HG03108 (cell line): ENCODE measurements around the gene BRD7.
"Not testable (repeated sequence)": the region's sequence is repeated elsewhere in the genome, so short reads cannot be mapped to it uniquely, and the experiment has no call there.

Experiments used
- ATAC-seq: cut with Tn5 transposase; IDR thresholded peaks from one replicate; pipeline ENCODE4 v1.9.1; 2021; ENCODE audit warnings: moderate library complexity; ENCODE audit not compliant: unreplicated experiment

Gene BRD7

DNA sequence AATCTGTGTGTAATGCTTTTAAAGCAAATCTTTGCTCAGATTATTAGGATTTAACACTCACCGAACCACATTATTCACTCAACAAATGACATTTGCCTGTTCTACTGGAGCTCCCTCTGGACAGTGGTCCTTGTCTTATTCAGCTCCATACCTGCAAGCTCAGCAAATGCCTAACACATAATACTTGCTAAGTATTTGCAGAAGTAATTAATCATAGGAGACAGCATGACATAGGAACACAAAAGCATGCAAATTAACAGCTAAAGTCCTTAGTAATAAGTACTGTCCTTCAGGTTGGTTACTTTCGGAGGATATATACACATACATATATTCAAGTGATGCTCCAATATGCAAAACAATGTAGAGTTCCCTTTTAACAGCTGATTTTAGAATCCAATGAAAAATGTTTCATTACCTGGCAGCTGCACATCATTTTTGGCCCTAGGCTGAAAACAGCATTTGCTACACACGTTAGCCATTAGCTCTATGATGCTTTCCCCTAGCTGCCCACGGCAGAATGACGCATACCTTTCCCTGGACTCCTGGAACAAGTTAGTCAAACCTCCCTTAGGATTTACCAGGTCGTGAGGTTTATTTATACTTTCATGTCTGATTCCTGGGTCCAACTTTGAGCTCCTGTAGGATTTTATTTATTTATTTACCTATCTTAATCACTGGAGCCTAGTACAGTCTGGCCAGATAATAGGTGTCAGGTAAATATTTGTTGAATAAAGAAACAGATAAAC is 8.6 kb downstream of the BRD7 start:
- ATAC-seq: no peak

DNA sequence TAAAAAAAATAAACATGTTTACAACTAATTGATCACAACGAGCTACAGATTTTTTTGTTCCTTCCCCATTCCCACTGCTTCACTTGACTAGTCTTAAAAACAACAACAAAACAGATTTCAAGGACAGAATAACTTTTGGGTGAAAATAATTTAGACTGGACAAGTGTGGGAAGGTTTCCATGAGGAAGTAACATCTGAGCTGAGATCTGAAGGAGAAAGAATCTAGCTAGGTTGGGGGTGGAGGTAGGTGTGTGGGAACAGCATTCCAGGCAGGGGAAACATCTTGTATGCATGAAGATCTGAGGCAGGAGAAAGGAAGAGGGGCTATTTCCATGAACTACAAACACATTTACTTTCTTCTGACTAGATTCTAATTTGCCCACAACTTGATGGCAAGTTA is 9.2 kb downstream of the BRD7 start:
- no peak for ATAC-seq

DNA sequence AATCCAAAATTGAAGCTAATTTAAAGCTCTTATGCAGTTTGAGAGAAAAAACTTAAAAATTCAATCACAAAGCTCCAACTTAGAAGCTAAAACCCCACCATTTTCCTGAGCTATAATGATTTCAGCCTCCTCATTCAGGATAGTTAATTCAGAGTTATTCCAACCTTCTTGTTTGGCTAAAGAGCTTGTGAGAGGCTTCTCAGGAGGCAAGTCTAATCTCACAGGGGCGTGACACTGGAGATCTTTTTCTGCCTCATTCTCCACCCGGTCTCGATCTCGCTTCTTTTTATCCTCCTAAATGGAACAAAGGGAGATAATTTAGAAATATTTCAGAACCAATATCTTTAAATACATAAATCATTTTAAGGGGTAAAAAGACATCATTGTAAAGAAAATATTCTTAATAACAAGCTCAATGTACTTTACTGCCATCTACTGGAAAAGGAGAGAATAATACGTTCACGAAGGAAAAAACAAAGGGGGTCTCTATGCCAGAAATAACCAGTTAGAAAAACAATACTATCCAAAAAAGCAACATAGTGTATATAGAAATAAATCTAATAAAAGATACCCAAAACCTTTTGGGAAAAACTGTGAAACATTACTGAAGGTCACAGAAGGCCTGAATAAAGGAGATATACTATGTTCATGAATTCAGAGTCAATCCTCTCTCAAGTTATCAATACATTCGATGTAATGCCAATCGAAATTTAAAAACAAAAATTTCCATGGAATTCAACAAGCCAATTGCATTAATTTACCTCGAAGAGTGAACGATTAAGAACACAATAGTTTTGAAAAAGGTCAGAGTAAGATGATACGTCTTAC is 13.9 kb downstream of the BRD7 start:
- ATAC-seq: no peak

DNA sequence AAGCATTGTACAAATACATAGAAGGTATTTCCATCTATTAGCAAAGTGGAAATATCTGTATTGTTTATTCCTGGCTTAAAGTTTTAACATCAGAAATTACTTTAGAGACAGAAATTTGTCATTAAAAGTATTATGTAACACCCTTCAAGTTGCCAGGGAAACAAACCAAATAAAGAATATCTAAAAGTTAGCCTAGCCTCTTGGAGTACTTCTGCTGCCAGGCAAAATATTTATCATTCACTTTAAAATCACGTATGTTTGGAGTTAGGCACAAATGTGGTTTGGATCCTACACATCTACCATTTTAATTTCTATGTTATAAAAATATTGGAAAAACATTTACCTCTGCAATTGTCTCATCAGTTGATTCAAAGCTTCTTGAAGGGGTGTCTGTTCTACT is 14.7 kb downstream of the BRD7 start:
- ATAC-seq: no peak

DNA sequence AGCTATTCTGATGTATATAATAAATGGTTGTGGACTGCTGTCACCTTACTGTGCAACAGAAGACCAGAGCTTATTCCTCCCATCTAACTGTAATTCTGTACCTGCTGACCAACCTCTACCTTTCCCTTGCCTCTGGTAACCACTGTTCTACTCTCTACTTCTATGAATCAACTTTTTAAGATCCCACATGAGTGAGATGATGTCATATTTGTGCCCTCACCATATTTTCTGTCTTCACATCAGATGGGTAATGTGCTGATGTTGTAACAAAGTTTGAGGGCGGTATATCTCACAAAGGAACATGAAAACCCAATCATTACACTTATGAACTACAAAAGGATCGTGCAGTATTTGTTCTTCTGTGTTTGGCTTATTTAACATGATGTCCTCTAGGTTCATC is 16.8 kb downstream of the BRD7 start:
- no peak for ATAC-seq

DNA sequence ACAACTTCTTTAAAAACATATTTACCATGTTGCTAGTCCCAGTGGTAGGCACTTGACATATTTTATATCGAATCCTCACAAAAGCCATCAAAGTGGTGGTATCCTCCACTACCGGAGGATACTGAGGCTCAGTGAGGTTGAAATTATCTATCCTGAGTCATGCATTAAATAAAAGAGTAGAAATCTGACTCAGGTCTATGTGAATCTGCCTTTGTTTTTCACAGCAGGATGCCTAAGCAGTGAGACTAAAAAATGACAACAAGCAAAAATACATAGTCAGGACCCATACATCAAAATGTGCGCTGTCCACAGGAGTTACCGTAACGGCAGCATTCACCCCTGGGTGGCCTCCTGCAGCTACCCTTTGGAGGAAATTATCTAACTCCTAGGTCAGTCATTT is 17.7 kb downstream of the BRD7 start:
- ATAC-seq: no peak

DNA sequence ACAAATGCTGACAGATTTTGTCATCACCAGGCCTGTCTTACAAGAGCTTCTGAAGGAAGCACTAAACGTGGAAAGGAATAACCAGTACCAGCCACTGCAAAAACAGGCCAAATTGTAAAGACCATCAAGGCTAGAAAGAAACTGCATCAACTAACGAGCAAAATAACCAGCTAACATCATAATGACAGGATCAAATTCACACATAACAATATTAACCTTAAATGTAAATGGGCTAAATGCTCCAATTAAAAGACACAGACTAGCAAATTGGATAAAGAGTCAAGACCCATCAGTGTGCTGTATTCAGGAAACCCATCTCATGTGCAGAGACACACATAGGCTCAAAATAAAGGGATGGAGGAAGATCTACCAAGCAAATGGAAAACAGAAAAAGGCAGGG is 23.6 kb downstream of the BRD7 start:
- not testable (repeated sequence) for ATAC-seq

DNA sequence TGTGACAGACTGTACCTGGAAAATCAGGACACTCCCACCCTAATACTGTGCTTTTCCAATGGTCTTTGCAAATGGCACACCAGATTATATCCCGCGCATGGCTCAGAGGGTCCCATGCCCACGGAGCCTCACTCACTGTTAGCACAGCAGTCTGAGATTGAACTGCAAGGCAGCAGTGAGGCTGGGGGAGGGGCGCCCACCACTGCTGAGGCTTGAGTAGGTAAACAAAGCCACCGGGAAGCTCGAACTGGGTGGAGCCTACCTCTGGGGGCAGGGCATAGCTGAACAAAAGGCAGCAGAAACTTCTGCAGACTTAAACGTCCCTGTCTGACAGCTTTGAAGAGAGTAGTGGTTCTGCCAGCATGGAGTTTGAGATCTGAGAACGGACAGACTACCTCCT is 25.2 kb downstream of the BRD7 start:
- ATAC-seq: not testable (repeated sequence)

DNA sequence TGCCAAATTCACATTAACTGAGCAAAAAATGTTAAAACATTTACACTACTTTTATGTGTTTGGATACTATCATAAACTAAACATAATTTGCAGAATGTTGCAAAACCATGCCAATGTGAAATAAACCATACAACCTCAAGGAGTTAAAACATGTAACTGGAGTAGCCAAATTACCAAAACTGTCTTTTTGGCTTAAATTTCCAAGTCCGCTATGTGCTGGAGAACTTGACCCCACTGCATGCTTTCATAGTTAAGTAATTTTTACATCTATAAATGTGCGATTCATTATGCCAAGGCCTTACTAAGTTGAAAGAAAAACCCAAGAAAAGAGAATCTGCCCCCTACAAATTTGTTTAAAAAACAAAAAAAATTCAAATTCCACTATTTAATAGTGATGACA is 28.2 kb downstream of the BRD7 start:
- ATAC-seq: no peak

DNA sequence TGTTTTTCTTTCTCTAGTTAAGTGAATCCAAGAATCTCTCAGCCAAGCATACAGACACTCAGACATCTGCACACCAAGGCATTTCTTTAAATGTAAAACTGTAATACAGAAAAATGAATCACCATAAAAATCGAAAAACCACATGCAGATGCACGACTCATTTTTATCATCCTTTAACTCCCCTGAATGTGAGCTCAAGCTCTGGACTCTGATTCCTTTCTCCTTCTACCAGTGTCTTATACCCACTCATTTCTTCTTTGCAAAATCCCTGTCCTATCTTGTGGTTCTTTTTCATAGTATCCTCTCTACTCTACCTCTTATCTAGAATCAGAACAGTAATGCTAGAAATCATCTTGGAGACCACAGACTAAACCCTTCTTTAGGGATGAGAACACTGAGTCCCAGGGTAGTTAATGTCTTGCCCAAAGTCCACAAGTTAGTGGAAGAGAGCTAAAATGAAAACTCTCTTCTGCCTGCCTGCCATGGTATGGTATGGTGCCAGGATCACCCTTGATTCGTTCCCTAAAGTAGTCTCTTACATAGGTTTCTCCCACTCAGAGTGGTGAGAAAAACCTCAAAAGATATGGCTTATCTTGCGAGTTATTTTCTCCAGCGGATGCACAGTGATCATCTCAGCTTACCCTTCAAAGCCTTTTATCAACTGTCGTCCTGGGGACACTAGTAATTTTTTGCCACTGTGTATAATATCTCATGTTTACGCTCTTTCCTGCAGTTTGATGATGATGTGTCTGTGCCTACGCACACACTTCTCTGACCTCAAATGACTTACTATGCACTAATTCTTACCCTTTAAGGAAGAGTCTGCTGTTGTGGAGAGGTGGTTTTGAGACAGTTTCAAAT is 30.2 kb downstream of the BRD7 start:
- ATAC-seq: no peak

DNA sequence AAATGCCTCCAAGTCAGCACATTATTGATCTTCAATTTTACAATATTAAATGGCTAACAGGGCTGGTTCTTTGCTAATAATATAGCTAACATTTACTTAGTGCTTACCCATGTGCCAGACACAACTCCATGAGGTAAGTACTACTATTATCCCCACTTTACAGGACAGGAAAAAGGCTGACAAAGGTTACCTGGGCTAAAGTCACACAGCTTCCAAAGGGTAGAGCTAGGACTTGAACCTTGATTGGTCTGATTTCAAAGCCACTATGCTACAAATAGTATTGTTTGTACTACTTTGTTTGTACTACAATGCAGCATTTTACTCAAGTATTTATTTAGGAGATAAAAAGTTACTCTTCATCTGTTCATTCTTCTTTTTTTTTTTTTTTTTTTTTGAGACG is 31.9 kb downstream of the BRD7 start:
- no peak for ATAC-seq

DNA sequence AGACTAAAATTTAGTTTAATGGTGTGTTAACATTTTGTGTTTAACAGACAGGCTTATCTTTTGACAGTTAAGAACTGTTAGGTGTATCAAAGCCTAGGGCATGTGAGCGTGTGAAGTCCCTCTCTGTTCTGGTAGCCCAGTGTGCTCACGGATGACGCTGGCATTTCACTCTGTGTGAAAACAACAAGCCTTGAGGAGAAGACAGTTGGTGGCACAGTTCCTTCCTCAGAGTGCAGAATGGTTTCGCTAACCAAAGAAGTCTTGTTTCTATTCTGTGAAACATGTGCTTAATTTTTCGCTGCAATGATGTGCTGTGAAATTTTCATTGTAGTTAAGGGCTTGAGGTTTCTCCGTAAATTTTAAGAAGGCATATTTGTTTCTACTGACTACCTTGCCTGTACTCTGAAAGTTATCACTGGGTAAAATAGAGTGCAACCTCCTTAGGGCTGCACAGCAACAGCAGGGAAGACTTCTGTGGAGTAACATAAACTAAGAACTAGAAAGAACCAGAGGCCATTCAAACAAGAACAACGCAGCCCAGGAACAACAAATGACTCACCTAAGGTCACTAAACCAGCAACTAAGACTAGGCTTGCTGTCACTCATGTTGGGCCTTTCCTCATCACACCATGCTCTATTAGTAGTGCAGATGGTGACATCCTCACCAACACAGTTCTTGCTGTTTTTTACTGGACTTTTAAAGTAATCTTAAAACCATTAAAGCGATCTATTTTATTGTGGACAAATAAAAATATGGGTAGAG is 33.4 kb downstream of the BRD7 start:
- ATAC-seq: peak; percentile 51

DNA sequence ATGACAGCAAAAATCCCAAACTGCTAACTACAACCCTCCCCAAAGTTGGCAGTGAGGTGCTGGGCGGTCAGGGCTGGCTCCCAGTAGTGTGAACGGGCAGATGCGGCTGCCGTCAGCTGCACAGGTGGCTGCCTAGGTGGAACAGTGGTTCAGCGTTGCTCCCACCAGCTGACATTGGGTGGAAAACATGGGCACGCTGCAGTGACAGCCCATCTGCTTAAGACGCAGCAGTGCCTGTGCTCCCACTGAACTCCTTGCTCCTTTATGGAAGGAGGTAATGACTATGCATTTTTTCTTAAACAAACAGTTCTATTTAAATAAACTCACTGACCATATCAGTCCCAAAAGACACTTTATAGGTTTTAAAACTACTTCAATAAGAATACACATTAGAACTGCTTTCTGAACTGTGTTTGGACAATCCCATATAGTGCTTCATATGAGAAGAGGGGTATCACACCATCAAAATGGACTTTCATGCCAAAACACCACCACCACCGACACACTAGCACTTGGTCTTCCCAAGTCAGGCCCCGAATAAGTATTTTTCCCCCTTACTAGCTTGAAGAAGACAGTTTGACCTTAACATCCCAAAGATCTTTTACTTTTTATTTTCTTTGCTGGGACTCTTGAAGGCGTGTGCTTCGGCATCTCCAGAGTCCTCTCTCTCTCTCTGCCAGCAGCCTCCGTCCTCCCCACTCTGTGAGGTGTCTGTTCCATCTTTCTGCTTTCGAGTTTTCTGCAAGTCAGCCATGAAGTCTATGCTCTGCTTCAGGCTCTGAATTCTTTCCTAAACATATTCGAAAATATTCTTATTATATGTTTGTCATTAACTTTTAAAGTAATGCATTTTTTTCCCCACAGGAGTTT is 34.4 kb downstream of the BRD7 start:
- no peak for ATAC-seq

DNA sequence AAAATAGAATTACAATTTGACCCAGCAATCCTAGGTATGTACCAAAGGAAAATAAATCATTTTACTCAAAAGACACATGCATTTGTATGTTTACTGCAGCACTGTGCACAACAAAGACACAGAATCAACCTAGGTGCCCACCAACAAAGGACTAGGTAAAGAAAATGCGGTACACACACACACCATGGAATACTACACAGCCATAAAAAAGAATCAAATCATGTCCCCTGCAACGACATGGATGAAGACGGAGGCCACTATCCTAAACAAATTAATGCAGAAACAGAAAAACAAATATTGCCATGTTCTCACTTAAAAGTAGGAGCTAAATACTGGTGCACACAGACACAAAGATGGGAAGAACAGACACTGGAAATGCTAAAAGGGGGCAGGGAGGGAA is 36.2 kb downstream of the BRD7 start:
- no peak for ATAC-seq

DNA sequence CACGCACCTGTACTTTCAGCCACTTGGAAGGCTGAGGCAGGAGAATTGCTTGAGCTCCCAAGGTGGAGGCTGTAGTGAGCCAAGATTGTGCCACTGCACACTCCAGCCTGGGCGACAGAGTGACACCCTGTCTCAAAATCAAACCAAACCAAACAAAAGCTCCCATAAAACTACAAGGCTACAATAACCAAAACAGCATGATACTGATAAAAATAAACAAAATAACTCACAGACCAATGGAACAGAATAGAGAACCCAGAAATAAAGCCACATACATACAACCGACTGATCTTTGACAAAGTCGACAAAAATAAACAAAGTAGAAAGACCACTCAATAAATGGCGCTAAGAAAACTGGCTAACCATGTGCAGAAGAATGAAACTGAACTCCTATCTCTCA is 37.2 kb downstream of the BRD7 start:
- no peak for ATAC-seq

DNA sequence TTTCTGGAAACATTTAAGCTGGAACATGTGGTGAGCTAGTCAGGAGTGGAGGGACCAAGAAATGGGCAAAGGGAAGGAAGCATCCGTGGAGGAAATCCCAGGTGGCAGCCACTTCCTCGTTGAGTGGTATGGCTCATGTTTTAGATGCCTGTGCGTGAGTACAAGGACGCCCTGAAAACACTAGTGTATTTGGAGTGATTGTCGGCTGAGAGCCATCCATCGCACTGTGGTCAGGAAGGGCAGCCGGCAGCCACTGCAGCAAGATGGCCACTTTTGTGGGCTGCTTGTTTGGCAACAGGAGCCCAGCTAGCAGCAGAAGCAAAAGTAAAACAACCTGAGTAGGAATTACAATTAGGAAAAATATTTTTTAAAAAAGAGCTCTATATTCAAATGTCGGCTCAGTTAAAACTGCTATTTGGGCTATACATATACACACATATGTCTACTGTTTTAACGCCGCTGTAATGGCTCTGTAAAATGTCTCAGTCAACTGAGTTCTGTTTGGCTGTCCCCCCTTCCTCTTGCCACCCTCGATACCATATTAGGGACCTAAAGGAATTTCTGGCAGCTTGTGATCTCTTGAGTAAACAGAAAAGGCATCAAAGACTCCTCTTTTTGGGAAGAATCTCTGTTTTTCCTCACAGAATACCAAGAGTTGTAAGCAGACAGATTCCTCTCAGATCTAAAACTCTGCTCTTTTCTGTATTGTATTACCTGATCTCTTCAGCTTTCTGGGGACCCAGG is 39.2 kb downstream of the BRD7 start:
- ATAC-seq: no peak

DNA sequence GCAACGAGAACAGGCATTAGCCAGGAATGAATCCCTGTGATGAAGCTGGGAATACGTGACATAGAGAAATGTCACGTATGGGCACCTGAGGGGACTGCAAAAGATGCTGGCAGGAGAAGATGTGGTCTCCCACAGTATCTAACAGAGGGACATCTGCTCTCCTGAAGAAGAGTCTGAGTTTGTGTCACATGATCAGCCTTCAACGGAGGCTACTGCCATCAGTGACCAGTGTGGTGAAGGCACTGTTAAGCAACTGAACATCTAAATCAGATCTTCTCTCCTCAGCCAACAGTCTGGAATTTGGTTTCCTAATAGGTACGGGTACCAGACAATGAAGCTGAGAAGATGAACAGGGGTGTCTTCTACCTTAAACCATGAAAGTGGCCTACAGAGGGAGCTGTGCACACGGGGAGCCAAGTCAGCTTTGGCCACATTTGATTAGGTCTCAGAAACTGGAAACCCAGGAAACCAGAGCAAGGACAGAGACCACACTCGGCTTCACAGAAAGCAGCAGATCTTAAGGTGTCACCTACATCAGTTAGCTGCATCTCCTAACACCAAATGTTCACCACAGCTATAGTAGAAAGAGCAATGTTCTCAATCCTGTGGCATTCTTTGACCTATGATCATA is 41.8 kb downstream of the BRD7 start:
- ATAC-seq: peak; percentile 50

DNA sequence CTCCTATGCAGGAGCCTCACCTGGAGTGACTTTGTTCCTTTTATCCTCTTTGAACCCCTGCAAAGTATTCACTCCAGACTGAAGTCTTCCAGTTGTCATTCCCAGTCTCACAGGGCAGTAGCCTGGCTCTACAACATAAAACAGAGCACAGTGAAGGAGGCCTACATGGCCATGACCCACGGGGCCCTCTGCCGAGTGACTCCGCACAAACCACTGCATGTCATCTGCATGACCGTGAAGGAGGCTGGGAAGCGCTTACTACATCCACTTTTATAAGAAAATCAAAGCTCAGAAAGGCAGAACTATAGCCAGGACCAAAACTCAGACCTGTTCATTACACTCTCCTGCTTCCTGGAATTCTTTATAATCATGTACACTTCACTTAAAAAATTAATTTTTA is 42.5 kb downstream of the BRD7 start:
- no peak for ATAC-seq

DNA sequence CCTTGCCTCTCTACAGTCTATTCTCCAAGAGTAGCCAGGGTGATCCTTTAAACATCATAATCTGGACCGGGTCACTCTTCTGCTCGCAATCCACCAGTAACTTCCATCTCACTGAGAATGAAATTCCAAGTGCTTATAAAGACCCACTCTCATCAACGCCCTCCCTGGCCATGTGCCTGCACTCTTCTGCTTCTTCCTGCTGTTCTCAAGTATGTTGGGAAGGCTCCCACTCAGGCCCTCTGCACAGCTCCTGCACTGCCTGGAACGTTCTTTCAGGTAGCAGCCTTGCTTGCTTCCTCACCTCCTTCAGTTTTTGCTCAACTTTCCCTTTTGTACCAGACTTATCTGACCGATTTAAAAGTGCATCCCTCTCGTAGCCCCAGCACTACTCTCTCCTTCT is 44.4 kb downstream of the BRD7 start:
- ATAC-seq: no peak
